Neural progenitor cell (in vitro differentiated cells): ENCODE measurements around the gene BTF3.

ENCODE experiments used
- EZH2 ChIP-seq: fragments of 200-600 bp; sonication (generic); IDR thresholded peaks from 2 replicates; pipeline ENCODE4 v1.6.1; 2017; ENCODE audit warnings: antibody characterized with exemption, mild to moderate bottlenecking, moderate library complexity
- EZH2phosphoT487 ChIP-seq: fragments of 200-600 bp; sonication (generic); IDR thresholded peaks from 2 replicates; pipeline ENCODE4 v1.6.1; 2017; ENCODE audit warnings: antibody characterized with exemption
- TF ChIP-seq, protein P1 (sequence below): fragments of 200-600 bp; sonication (generic); IDR thresholded peaks from 2 replicates; pipeline ENCODE4 v1.5.1; 2017; ENCODE audit warnings: antibody characterized with exemption, mild to moderate bottlenecking

DNA sequence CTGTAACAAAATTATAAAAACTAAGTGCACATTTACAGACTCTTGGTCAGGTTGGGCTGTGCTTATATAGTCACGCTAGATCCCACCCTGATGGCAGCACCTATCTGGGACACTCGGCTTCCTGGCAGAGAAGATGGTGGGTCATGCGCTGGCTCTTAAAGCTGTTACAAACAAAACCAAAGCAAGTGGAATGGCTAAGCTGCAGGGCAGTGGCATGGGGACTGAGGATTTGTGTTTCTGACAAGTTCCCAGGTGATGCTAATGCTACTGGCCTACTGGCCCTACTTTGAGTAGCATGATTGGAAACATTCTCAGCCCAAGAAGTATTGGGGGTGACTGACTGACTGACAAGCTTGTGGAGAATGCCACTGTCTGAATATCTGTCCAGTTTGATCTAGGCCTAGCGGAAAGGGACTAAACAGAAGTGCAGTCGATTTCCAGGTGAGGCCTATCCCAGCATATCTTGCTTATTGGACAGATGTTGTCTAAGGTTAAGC, 8.3 kb downstream of the BTF3 start:
- TF ChIP-seq, protein P1, sequence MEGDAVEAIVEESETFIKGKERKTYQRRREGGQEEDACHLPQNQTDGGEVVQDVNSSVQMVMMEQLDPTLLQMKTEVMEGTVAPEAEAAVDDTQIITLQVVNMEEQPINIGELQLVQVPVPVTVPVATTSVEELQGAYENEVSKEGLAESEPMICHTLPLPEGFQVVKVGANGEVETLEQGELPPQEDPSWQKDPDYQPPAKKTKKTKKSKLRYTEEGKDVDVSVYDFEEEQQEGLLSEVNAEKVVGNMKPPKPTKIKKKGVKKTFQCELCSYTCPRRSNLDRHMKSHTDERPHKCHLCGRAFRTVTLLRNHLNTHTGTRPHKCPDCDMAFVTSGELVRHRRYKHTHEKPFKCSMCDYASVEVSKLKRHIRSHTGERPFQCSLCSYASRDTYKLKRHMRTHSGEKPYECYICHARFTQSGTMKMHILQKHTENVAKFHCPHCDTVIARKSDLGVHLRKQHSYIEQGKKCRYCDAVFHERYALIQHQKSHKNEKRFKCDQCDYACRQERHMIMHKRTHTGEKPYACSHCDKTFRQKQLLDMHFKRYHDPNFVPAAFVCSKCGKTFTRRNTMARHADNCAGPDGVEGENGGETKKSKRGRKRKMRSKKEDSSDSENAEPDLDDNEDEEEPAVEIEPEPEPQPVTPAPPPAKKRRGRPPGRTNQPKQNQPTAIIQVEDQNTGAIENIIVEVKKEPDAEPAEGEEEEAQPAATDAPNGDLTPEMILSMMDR: no peak
- TF ChIP-seq EZH2phosphoT487 (no peak), EZH2 (no peak)
